Measurements from ENCODE around the gene RNASET2. TPM values are rescaled to one million over a fixed set of nuclear protein-coding genes. Genes with fewer than 3 reads are reported as not detected.

The RNASET2 gene
- polyA plus RNA-seq, 3 donors, result 432 to 562 (median 493) TPM

DNA sequence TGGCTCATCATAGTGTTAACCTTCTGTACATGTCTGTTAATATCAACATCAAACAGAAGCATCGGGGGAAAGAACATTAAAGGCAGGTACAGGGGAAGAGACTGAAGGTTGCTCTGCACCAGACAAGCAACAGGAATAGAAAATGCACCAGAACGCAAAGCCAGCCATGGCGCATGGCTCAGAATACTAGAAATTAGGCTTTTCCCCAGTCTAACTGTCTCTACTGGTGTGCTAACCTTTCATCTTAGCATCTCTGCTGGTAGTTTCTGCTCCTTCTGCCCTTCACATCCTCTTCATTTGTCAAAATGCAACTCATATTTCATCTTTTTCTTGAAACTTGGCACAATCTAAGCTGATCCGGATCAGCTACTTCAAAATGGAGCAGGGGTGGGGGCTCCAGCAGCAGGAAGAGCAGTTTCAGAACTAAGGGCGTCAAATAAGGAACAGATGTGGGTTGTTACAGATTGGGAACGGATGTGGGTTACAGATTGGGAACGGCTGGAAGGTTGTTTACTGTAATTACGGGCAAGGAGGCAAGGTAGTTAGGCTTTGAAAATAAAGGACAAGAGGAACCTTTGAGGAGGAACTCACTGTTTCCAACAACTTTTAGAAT, 13.1 kb upstream of the RNASET2 start:
- H3K27ac ChIP-seq (ENCODE audit: low read depth in 1 of 2, low read length in 2 of 2), result peak overlapping the region in 1 of 2 donors; percentile 53
- H3K27ac Mint-ChIP-seq, result peak overlapping the region in 4 of 7 donors; percentile 50 to 78 (median 66)
- H3K4me3 Mint-ChIP-seq, result peak overlapping the region in 1 of 2 donors; percentile 51
- peaks cover 14 to 18% of the 10 kb centered on the region in 2 donors for H3K9me3 ChIP-seq (replicated peaks in 1 of 2; ENCODE audit: control insufficient read depth in 1 of 2, insufficient read depth in 1 of 2, low read length in 2 of 2)
- H3K9ac ChIP-seq (ENCODE audit: insufficient read depth, low read length, poor library complexity, severe bottlenecking), result no peak overlapping the region
- peaks cover 18 to 40% (median 30%) of the 10 kb centered on the region in 7 donors for H3K9me3 Mint-ChIP-seq
- peaks cover 11% of the 10 kb centered on the region for H3K4me1 Mint-ChIP-seq
- peaks cover 12 to 21% of the 10 kb centered on the region in 2 donors for H3K36me3 Mint-ChIP-seq
- intact Hi-C loops (cut with micrococcal nuclease), result no loop called here
- H3K4me1 ChIP-seq (ENCODE audit: control insufficient read depth in 1 of 2, insufficient read depth in 2 of 2, low read length in 2 of 2), result peaks cover 15 to 20% of the 10 kb centered on the region in 2 donors
- H3K4me3 ChIP-seq (replicated peaks in 1 of 3; ENCODE audit: low read depth in 2 of 3, low read length in 3 of 3), result peak overlapping the region in 1 of 3 experiments; percentile 18
- no peaks in the 10 kb centered on the region for H4K20me1 ChIP-seq (ENCODE audit: insufficient read depth, low read length)
- peaks cover 0 to 13% (median 7%) of the 10 kb centered on the region in 3 donors for H3K27me3 Mint-ChIP-seq (ENCODE audit: low read depth in 3 of 3)
- peaks cover 0 to 15% of the 10 kb centered on the region in 2 donors for H3K36me3 ChIP-seq (replicated peaks in 1 of 2; ENCODE audit: control insufficient read depth in 1 of 2, insufficient read depth in 2 of 2, low read length in 2 of 2)
- TF ChIP-seq, protein P1, sequence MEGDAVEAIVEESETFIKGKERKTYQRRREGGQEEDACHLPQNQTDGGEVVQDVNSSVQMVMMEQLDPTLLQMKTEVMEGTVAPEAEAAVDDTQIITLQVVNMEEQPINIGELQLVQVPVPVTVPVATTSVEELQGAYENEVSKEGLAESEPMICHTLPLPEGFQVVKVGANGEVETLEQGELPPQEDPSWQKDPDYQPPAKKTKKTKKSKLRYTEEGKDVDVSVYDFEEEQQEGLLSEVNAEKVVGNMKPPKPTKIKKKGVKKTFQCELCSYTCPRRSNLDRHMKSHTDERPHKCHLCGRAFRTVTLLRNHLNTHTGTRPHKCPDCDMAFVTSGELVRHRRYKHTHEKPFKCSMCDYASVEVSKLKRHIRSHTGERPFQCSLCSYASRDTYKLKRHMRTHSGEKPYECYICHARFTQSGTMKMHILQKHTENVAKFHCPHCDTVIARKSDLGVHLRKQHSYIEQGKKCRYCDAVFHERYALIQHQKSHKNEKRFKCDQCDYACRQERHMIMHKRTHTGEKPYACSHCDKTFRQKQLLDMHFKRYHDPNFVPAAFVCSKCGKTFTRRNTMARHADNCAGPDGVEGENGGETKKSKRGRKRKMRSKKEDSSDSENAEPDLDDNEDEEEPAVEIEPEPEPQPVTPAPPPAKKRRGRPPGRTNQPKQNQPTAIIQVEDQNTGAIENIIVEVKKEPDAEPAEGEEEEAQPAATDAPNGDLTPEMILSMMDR (IDR thresholded peaks at IDR 0.05), result no peak
- peak overlapping the region; percentile 12 for H3K4me2 ChIP-seq (replicated peaks; ENCODE audit: extremely low read depth, low read length, poor library complexity, severe bottlenecking)
- no peaks in the 10 kb centered on the region for H3K79me2 ChIP-seq (ENCODE audit: insufficient read depth, low read length)
- WGBS (ENCODE audit: insufficient coverage), result 18% methylated on average over 2 of the region's 8 CpGs
- no peak for DNase-seq
- peak overlapping the region; percentile 64 for H2AFZ ChIP-seq (ENCODE audit: insufficient read depth, low read depth, low read length, poor library complexity, severe bottlenecking)
- H3K27me3 ChIP-seq (ENCODE audit: control insufficient read depth in 2 of 2, insufficient read depth in 2 of 2, low read length in 2 of 2), result no peaks in the 10 kb centered on the region

DNA sequence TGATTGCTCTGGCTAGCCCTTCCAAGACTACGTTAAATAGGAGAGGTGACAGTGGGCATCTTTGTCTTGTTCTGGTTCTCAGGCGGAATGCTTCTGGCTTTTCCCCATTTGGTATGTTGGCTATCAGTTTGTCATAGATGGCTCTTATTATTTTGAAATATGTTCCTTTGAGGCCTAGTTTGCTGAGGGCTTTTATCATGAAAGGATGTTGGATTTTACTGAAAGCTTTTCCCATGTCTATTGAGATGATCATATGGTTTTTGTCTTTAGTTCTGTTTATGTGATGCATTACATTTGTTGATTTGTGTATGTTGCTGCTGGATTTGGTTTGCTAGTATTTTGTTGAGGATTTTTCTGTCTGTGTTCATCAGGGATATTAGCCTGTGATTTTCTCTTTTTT, 9.9 kb upstream of the RNASET2 start:
- no peak overlapping the region for H3K4me3 Mint-ChIP-seq
- H3K27ac ChIP-seq (ENCODE audit: low read depth in 1 of 2, low read length in 2 of 2), result no peak overlapping the region
- no peaks in the 10 kb centered on the region for H3K36me3 ChIP-seq (replicated peaks in 1 of 2; ENCODE audit: control insufficient read depth in 1 of 2, insufficient read depth in 2 of 2, low read length in 2 of 2)
- no peak overlapping the region for H3K4me3 ChIP-seq (replicated peaks in 1 of 3; ENCODE audit: low read depth in 2 of 3, low read length in 3 of 3)
- no peaks in the 10 kb centered on the region for H4K20me1 ChIP-seq (ENCODE audit: insufficient read depth, low read length)
- H3K4me1 Mint-ChIP-seq, result peaks cover 11% of the 10 kb centered on the region
- TF ChIP-seq, protein P1 (IDR thresholded peaks at IDR 0.05), result no peak
- H3K36me3 Mint-ChIP-seq, result peaks cover 3 to 7% of the 10 kb centered on the region in 2 donors
- H3K9me3 Mint-ChIP-seq, result peaks cover 23 to 61% (median 46%) of the 10 kb centered on the region in 7 donors
- H3K27me3 Mint-ChIP-seq (ENCODE audit: low read depth in 3 of 3), result peaks cover 2 to 15% (median 4%) of the 10 kb centered on the region in 3 donors
- no peak for DNase-seq
- H3K4me2 ChIP-seq (replicated peaks; ENCODE audit: extremely low read depth, low read length, poor library complexity, severe bottlenecking), result no peak overlapping the region
- H3K27ac Mint-ChIP-seq, result no peak overlapping the region
- no peaks in the 10 kb centered on the region for H3K27me3 ChIP-seq (ENCODE audit: control insufficient read depth in 2 of 2, insufficient read depth in 2 of 2, low read length in 2 of 2)
- H2AFZ ChIP-seq (ENCODE audit: insufficient read depth, low read depth, low read length, poor library complexity, severe bottlenecking), result no peak overlapping the region
- peaks cover 19 to 22% of the 10 kb centered on the region in 2 donors for H3K9me3 ChIP-seq (replicated peaks in 1 of 2; ENCODE audit: control insufficient read depth in 1 of 2, insufficient read depth in 1 of 2, low read length in 2 of 2)
- intact Hi-C loops (cut with micrococcal nuclease), result no loop called here
- no peak overlapping the region for H3K9ac ChIP-seq (ENCODE audit: insufficient read depth, low read length, poor library complexity, severe bottlenecking)
- peaks cover 15 to 20% of the 10 kb centered on the region in 2 donors for H3K4me1 ChIP-seq (ENCODE audit: control insufficient read depth in 1 of 2, insufficient read depth in 2 of 2, low read length in 2 of 2)
- WGBS (ENCODE audit: insufficient coverage), result 100% methylated on average over 2 of the region's 2 CpGs
- H3K79me2 ChIP-seq (ENCODE audit: insufficient read depth, low read length), result no peaks in the 10 kb centered on the region

Measured in CD14-positive monocyte (primary cell).